ENCODE measurements around the gene RPL26. TPM values are rescaled to one million over a fixed set of nuclear protein-coding genes. Genes with fewer than 3 reads are reported as not detected.

RPL26 gene
- total RNA-seq, 1 donor from 2014 or later, result 1,086 TPM

- DNase-seq (ENCODE audit: low spot score), result no peak
- H3K4me3 Mint-ChIP-seq (ENCODE audit: unreplicated experiment), result no peak overlapping the region
- peaks cover 6% of the 10 kb centered on the region for H3K36me3 Mint-ChIP-seq (ENCODE audit: low read depth)
- H3K27ac Mint-ChIP-seq (ENCODE audit: unreplicated experiment), result no peak overlapping the region
- TF ChIP-seq CTCF (IDR thresholded peaks at IDR 0.05), result no peak
- peaks cover 3% of the 10 kb centered on the region for H3K9me3 Mint-ChIP-seq (ENCODE audit: low read depth)
- peaks cover 4% of the 10 kb centered on the region for H3K4me1 Mint-ChIP-seq (ENCODE audit: low read depth)
- peaks cover 29% of the 10 kb centered on the region for H3K27me3 Mint-ChIP-seq (ENCODE audit: low read depth)
These were observed 37.3 kb upstream of the RPL26 start for GRCh38 chr17:8420041-8420934.

GRCh38 chr17:8419305-8419704, 36.3 kb upstream of the RPL26 start:
- Mint-ChIP-seq H3K27ac (ENCODE audit: unreplicated experiment) (no peak overlapping the region), H3K4me1 (ENCODE audit: low read depth) (peaks cover 4% of the 10 kb centered on the region), H3K9me3 (ENCODE audit: low read depth) (peaks cover 3% of the 10 kb centered on the region), H3K36me3 (ENCODE audit: low read depth) (peaks cover 6% of the 10 kb centered on the region), H3K4me3 (ENCODE audit: unreplicated experiment) (no peak overlapping the region), H3K27me3 (ENCODE audit: low read depth) (peaks cover 31% of the 10 kb centered on the region)
- TF ChIP-seq CTCF (IDR thresholded peaks at IDR 0.05), result no peak
- no peak for DNase-seq (ENCODE audit: low spot score)

GRCh38 chr17:8418471-8418870, 35.5 kb upstream of the RPL26 start:
- Mint-ChIP-seq H3K27me3 (ENCODE audit: low read depth) (peaks cover 32% of the 10 kb centered on the region), H3K27ac (ENCODE audit: unreplicated experiment) (no peak overlapping the region)
- TF ChIP-seq CTCF (IDR thresholded peaks at IDR 0.05), result no peak

GRCh38 chr17:8417806-8418205, 34.8 kb upstream of the RPL26 start:
- Mint-ChIP-seq H3K4me3 (ENCODE audit: unreplicated experiment) (no peak overlapping the region), H3K27ac (ENCODE audit: unreplicated experiment) (no peak overlapping the region), H3K9me3 (ENCODE audit: low read depth) (peaks cover 3% of the 10 kb centered on the region), H3K4me1 (ENCODE audit: low read depth) (peaks cover 4% of the 10 kb centered on the region), H3K36me3 (ENCODE audit: low read depth) (peaks cover 6% of the 10 kb centered on the region), H3K27me3 (ENCODE audit: low read depth) (peaks cover 38% of the 10 kb centered on the region)
- no peak for TF ChIP-seq CTCF (IDR thresholded peaks at IDR 0.05)
- DNase-seq (ENCODE audit: low spot score), result no peak

More at GRCh38 chr17:8418471-8418870, 35.5 kb upstream of the RPL26 start:
- no peak overlapping the region for H3K4me3 Mint-ChIP-seq (ENCODE audit: unreplicated experiment)
- DNase-seq (ENCODE audit: low spot score), result no peak
- H3K36me3 Mint-ChIP-seq (ENCODE audit: low read depth), result peaks cover 6% of the 10 kb centered on the region
- H3K4me1 Mint-ChIP-seq (ENCODE audit: low read depth), result peaks cover 4% of the 10 kb centered on the region
- H3K9me3 Mint-ChIP-seq (ENCODE audit: low read depth), result peaks cover 3% of the 10 kb centered on the region

GRCh38 chr17:8413938-8414337, 30.9 kb upstream of the RPL26 start:
- no peak for TF ChIP-seq CTCF (IDR thresholded peaks at IDR 0.05)
- no peak overlapping the region for H3K27ac Mint-ChIP-seq (ENCODE audit: unreplicated experiment)
- H3K9me3 Mint-ChIP-seq (ENCODE audit: low read depth), result peaks cover 3% of the 10 kb centered on the region
- H3K27me3 Mint-ChIP-seq (ENCODE audit: low read depth), result peaks cover 35% of the 10 kb centered on the region
- peaks cover 5% of the 10 kb centered on the region for H3K4me1 Mint-ChIP-seq (ENCODE audit: low read depth)
- H3K4me3 Mint-ChIP-seq (ENCODE audit: unreplicated experiment), result no peak overlapping the region
- no peak for DNase-seq (ENCODE audit: low spot score)
- peaks cover 6% of the 10 kb centered on the region for H3K36me3 Mint-ChIP-seq (ENCODE audit: low read depth)
